ENCODE results near the gene RESF1. TPM values are rescaled to one million over a fixed set of nuclear protein-coding genes. Genes with fewer than 3 reads are reported as not detected.

RESF1 gene
- total RNA-seq, 1 experiment from 2014 or later = 172 TPM

DNA sequence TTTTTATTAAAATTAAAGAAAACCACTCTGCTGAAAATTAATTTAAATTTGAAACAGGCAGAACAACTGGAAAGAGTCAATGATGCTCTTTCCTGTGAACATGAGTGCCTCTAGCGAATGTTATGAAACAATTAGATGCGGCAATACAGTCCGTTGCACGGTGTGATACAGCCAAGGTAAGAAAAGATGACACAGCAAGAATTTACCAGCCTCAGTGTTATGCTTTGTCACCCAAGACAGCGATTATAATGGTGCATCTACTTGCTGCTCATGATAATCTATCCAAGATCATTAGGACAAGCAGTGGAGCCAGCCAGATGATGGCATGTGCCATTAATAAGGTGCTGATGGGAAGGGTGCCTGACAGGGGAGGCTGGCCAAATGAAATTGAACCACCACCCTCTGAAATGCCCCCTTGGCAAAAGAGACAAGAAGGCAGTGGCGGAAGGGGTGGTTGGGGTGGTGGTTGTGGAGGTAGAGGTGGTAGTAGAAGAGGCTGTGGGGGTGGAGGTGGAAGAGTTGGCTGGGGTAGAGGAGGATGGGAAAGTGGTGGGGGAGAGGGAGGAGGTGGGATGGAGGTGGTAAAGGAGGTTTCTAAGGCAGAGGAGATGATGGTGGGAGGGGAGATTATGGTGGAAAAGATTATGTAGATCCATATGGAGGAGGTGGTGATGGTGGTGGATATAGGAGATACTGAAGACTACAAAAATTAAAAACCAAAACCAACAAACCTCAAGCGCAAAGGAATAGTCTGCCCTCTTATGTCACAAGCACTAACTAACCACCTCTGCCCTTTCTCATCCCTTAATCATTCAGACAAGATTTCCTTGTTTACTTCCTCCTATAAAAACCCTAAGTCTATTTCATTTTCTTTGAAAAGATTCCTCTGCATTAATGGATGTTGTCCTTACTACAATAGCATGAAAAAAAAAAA, 4.0 kb upstream of the RESF1 start:
- Histone ChIP-seq H2AFZ (ENCODE audit: low read length) (no peak overlapping the region), H3K27ac (ENCODE audit: insufficient read length, low read depth, low read length) (no peak overlapping the region), H4K5ac (ENCODE audit: insufficient read length, low read depth, low read length) (no peak overlapping the region), H2BK5ac (ENCODE audit: insufficient read length, low read length) (no peak overlapping the region), H3K56ac (ENCODE audit: insufficient read length, low read depth, low read length) (no peak overlapping the region), H3K79me2 (ENCODE audit: insufficient read depth, low read length) (peaks cover 5% of the 10 kb centered on the region; the same call in 1 of the 2 replicates), H3K23ac (ENCODE audit: insufficient read length, low read depth, low read length) (no peak overlapping the region), H2BK12ac (ENCODE audit: insufficient read length, low read depth, low read length) (no peak overlapping the region), H3K9me3 (ENCODE audit: control insufficient read depth, low read depth, low read length) (no peaks in the 10 kb centered on the region), H3K4me2 (ENCODE audit: insufficient read depth, insufficient read length, low read length) (no peak overlapping the region), H3K4ac (ENCODE audit: low read depth, low read length) (no peak overlapping the region), H3K79me1 (ENCODE audit: insufficient read depth, low read depth, low read length, poor library complexity, severe bottlenecking) (no peaks in the 10 kb centered on the region), H4K8ac (replicated peaks; ENCODE audit: insufficient read length, low read depth, low read length) (no peak overlapping the region), H3K14ac (ENCODE audit: insufficient read depth, low read length) (no peak overlapping the region), H3K27me3 (ENCODE audit: insufficient read depth, low read length) (no peaks in the 10 kb centered on the region; the same call in 1 of the 2 replicates), H3T11ph (ENCODE audit: low read length) (no peak overlapping the region), H2BK20ac (ENCODE audit: low read depth, low read length, poor library complexity, severe bottlenecking) (no peak overlapping the region), H4K91ac (ENCODE audit: insufficient read length, low read depth, low read length) (no peak overlapping the region), H2AK5ac (ENCODE audit: insufficient read length, low read length) (no peak overlapping the region), H2BK120ac (ENCODE audit: low read depth, low read length, poor library complexity, severe bottlenecking) (no peak overlapping the region), H3K9ac (ENCODE audit: extremely low read depth, insufficient read length, low read length) (no peak overlapping the region), H2BK15ac (ENCODE audit: low read depth, low read length) (no peak overlapping the region), H3K23me2 (ENCODE audit: insufficient read length, low read depth, low read length, poor library complexity, severe bottlenecking) (peaks cover 5% of the 10 kb centered on the region), H4K20me1 (ENCODE audit: control insufficient read depth, insufficient read depth, insufficient read length) (no peaks in the 10 kb centered on the region), H3K18ac (ENCODE audit: insufficient read length, low read depth, low read length) (no peak overlapping the region), H3K4me1 (ENCODE audit: insufficient read depth, low read length) (no peaks in the 10 kb centered on the region; the same call in 1 of the 2 replicates)
- Mint-ChIP-seq H3K4me3 (no peak overlapping the region), H3K4me1 (peaks cover 20 to 32% of the 10 kb centered on the region in 2 experiments), H3K27me3 (ENCODE audit: low read depth) (no peaks in the 10 kb centered on the region; the same call in 1 of the 2 replicates), H3K36me3 (ENCODE audit: insufficient read depth in 1 of 3, low read depth in 3 of 3) (peaks cover 9 to 12% (median 10%) of the 10 kb centered on the region in 3 experiments), H3K9me3 (peaks cover 4 to 12% of the 10 kb centered on the region in 2 experiments), H3K27ac (no peak overlapping the region)
- no peak for DNase-seq
- WGBS (ENCODE audit: extremely low coverage, insufficient read length, low lambda C conversion rate) = no CpG with 5 or more reads among the region's 7 CpGs
- TF ChIP-seq, protein P1, sequence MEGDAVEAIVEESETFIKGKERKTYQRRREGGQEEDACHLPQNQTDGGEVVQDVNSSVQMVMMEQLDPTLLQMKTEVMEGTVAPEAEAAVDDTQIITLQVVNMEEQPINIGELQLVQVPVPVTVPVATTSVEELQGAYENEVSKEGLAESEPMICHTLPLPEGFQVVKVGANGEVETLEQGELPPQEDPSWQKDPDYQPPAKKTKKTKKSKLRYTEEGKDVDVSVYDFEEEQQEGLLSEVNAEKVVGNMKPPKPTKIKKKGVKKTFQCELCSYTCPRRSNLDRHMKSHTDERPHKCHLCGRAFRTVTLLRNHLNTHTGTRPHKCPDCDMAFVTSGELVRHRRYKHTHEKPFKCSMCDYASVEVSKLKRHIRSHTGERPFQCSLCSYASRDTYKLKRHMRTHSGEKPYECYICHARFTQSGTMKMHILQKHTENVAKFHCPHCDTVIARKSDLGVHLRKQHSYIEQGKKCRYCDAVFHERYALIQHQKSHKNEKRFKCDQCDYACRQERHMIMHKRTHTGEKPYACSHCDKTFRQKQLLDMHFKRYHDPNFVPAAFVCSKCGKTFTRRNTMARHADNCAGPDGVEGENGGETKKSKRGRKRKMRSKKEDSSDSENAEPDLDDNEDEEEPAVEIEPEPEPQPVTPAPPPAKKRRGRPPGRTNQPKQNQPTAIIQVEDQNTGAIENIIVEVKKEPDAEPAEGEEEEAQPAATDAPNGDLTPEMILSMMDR (conservative IDR thresholded peaks at IDR 0.05) = no peak
